SK-N-SH (cell line): ENCODE data around the gene LRRC49. TPM values are rescaled to one million over a fixed set of nuclear protein-coding genes. Genes with fewer than 3 reads are reported as not detected.

Experiments
- CTCF ChIA-PET: fragments of 300-600, 350-600 bp; formaldehyde crosslinking; extraction: SDS; loops from one replicate; lab custom pipeline; 2021; lab: Yijun Ruan, JAX
- POLR2A ChIA-PET: fragments of 350-600 bp; sonication (Branson Sonifier 250); formaldehyde crosslinking; extraction: SDS; loops from one replicate; lab custom pipeline; 2020; ENCODE audit warnings: antibody characterized with exemption, inconsistent platforms; lab: Yijun Ruan, JAX
- DNase-seq: peaks from one replicate; pipeline ENCODE4 v3.0.0; 2012
- H2AFZ ChIP-seq: fragments of 200-600 bp; sonication (generic); 2 replicates; pipeline ENCODE4 v1.8.1; 2016; ENCODE audit warnings: antibody characterized with exemption, mild to moderate bottlenecking, low read depth
- H3F3A ChIP-seq: fragments of 200-600 bp; sonication (generic); replicated peaks from 2 replicates; pipeline ENCODE3; 2016; ENCODE audit warnings: antibody characterized with exemption, mild to moderate bottlenecking; ENCODE audit not compliant: insufficient read depth
- H3K27ac ChIP-seq, 2 experiments: fragments of 200-500 bp in 1 of 2; fragments of 200-600 bp in 1 of 2; sonication (Bioruptor generic) in 1 of 2; sonication (generic), shearing (Covaris generic) in 1 of 2; 2 replicates each; pipeline versions ENCODE4 v1.5.1 to v1.6.1; 2014 to 2016; ENCODE audit warnings: low read depth in 2 of 2, inconsistent platforms in 1 of 2, low read length in 1 of 2, mild to moderate bottlenecking in 1 of 2, mixed read lengths in 1 of 2
- H3K27me3 ChIP-seq: fragments of 200-600 bp; sonication (generic), shearing (Covaris generic); 2 replicates; pipeline ENCODE4 v1.6.1; 2016; ENCODE audit warnings: mixed run types; ENCODE audit not compliant: insufficient read depth
- H3K36me3 ChIP-seq, 2 experiments: fragments of 200-500 bp in 1 of 2; fragments of 200-600 bp in 1 of 2; sonication (Bioruptor generic) in 1 of 2; sonication (generic) in 1 of 2; replicated peaks in 1 of 2; 2 replicates each; pipeline versions ENCODE3 to v1.5.1; 2014 to 2016; ENCODE audit warnings: low read length in 1 of 2, mild to moderate bottlenecking in 1 of 2; ENCODE audit not compliant: insufficient read depth in 2 of 2, control insufficient read depth in 1 of 2
- H3K4me1 ChIP-seq, 2 experiments: fragments of 200-500 bp in 1 of 2; fragments of 200-600 bp in 1 of 2; sonication (Bioruptor generic) in 1 of 2; sonication (generic), shearing (Covaris generic) in 1 of 2; 2 replicates each; pipeline versions ENCODE4 v1.5.1 to v1.6.1; 2014 to 2016; ENCODE audit warnings: low read depth in 1 of 2, low read length in 1 of 2, mixed run types in 1 of 2; ENCODE audit not compliant: insufficient read depth in 2 of 2, control insufficient read depth in 1 of 2
- H3K4me2 ChIP-seq: fragments of 200-600 bp; sonication (generic), shearing (Covaris generic); 2 replicates; pipeline ENCODE4 v1.6.1; 2017; ENCODE audit warnings: mixed run types
- H3K4me3 ChIP-seq, 2 experiments: fragments of 200-500 bp in 1 of 2; fragments of 200-600 bp in 1 of 2; sonication (Bioruptor generic) in 1 of 2; sonication (generic), shearing (Covaris generic) in 1 of 2; 2 replicates each; pipeline versions ENCODE4 v1.5.1 to v1.8.1; 2014 to 2016; ENCODE audit warnings: low read depth in 2 of 2, inconsistent platforms in 1 of 2, low read length in 1 of 2, mild to moderate bottlenecking in 1 of 2, mixed read lengths in 1 of 2, moderate library complexity in 1 of 2
- H3K79me2 ChIP-seq: fragments of 200-600 bp; sonication (generic); 2 replicates; pipeline ENCODE4 v1.8.1; 2017; ENCODE audit warnings: mild to moderate bottlenecking; ENCODE audit not compliant: insufficient read depth
- H3K9ac ChIP-seq: fragments of 200-600 bp; sonication (generic); 2 replicates; pipeline ENCODE4 v1.6.1; 2017; ENCODE audit warnings: mixed run types
- H3K9me2 ChIP-seq: fragments of 200-600 bp; sonication (generic); 2 replicates; pipeline ENCODE4 v1.6.1; 2017; ENCODE audit warnings: mixed run types
- H3K9me3 ChIP-seq: fragments of 200-600 bp; sonication (generic); 2 replicates; pipeline ENCODE4 v1.6.1; 2017; ENCODE audit warnings: mixed run types, mild to moderate bottlenecking, moderate library complexity
- H4K20me1 ChIP-seq: fragments of 200-600 bp; sonication (generic); 2 replicates; pipeline ENCODE4 v1.6.1; 2017; ENCODE audit warnings: mild to moderate bottlenecking, mixed run types; ENCODE audit not compliant: insufficient read depth
- CTCF ChIP-seq: fragments of 200-600 bp; sonication (generic); IDR thresholded peaks from 2 replicates; pipeline ENCODE4 v1.6.1; 2017; ENCODE audit warnings: antibody characterized with exemption, mild to moderate bottlenecking, moderate library complexity
- ELF1 ChIP-seq: IDR thresholded peaks from 2 replicates; pipeline ENCODE4 v1.4.0; 2012
- EP300 ChIP-seq, 2 experiments: IDR thresholded peaks; 2 replicates each; pipeline versions ENCODE4 v1.4.0 to v1.6.1; 2012; ENCODE audit warnings: borderline replicate concordance in 1 of 2, low read depth in 1 of 2, low read length in 1 of 2
- FOSL2 ChIP-seq: IDR thresholded peaks from 2 replicates; pipeline ENCODE4 v1.4.0; 2012; ENCODE audit warnings: low read depth, mild to moderate bottlenecking, moderate library complexity, borderline replicate concordance
- GATA2 ChIP-seq: sonication (generic); formaldehyde crosslinking; IDR thresholded peaks from 2 replicates; pipeline ENCODE4 v1.5.0; 2020; ENCODE audit warnings: mild to moderate bottlenecking, missing genetic modification reagents
- IRF3 ChIP-seq: fragments of 150-350 bp; IDR thresholded peaks from 2 replicates; pipeline ENCODE4 v1.6.1; 2016; ENCODE audit warnings: mild to moderate bottlenecking, low read depth, low read length
- JUND ChIP-seq: IDR thresholded peaks from 2 replicates; pipeline ENCODE4 v1.4.0; 2012
- MXI1 ChIP-seq: IDR thresholded peaks from 2 replicates; pipeline ENCODE4 v1.6.1; 2012; ENCODE audit warnings: mild to moderate bottlenecking, low read depth, low read length, improper control_type of control experiment
- RAD21 ChIP-seq: IDR thresholded peaks from 2 replicates; pipeline ENCODE4 v1.6.1; 2012; ENCODE audit warnings: mild to moderate bottlenecking, low read length
- TCF12 ChIP-seq: IDR thresholded peaks from 2 replicates; pipeline ENCODE4 v1.4.0; 2012
- WGBS: methylation state at CpG from one replicate; pipeline ENCODE4 v1.1.6; 2017; ENCODE audit warnings: low lambda C conversion rate; 5-methylcytosine and 5-hydroxymethylcytosine counted together
- polyA plus RNA-seq, 3 experiments: library from polyadenylated mRNA; depleted of rRNA; stranded (reverse); fragments of >200 nt; gene quantifications; 2 replicates each; pipeline ENCODE4 v1.2.3, GENCODE V29; 2012

Gene LRRC49
- polyA plus RNA-seq, 1 of the 3 experiments (the other 2 are of a cell fraction): 7.2 TPM

GRCh38 chr15:70974004-70974832 lies 81.6 kb downstream of the LRRC49 start:
- H3F3A ChIP-seq: peaks cover 9% of the 10 kb centered on the region
- no peaks in the 10 kb centered on the region for H3K9me3 ChIP-seq
- peaks cover 0 to 8% of the 10 kb centered on the region in 2 experiments; a peak in 2 of 4 replicates for H3K4me1 ChIP-seq
- no peak overlapping the region for H3K4me2 ChIP-seq
- no peak for DNase-seq
- no peaks in the 10 kb centered on the region for H4K20me1 ChIP-seq
- TF ChIP-seq ELF1 (no peak), CTCF (peak; percentile 65), GATA2 (no peak), IRF3 (no peak), RAD21 (peak; percentile 61), MXI1 (no peak)
- peak overlapping the region; percentile 19 to 23; a peak in 1 of 4 replicates for H3K27ac ChIP-seq
- POLR2A ChIA-PET: no interaction called here
- H2AFZ ChIP-seq: no peak overlapping the region
- WGBS: 47% methylated on average over 5 of the region's 5 CpGs
- no peaks in the 10 kb centered on the region for H3K79me2 ChIP-seq
- H3K4me3 ChIP-seq: no peak overlapping the region
- H3K9ac ChIP-seq: no peak overlapping the region
- CTCF ChIA-PET: interaction anchor here (0.6 kb wide), 1 partner anchor 466 kb away, joined by 3 read pairs; no protein-coding TSS in a partner anchor
- H3K36me3 ChIP-seq: peaks cover 0 to 3% of the 10 kb centered on the region in 2 experiments
- H3K9me2 ChIP-seq: no peaks in the 10 kb centered on the region
- H3K27me3 ChIP-seq: no peaks in the 10 kb centered on the region

GRCh38 chr15:70976851-70977250 lies 84.2 kb downstream of the LRRC49 start:
- CTCF ChIA-PET: interaction anchor here (0.7 to 1.5 kb wide), 2 partner anchors 17 to 120 kb away, joined by 3 to 5 read pairs; no protein-coding TSS in a partner anchor
- WGBS: 28% methylated on average over 2 of the region's 2 CpGs
- H2AFZ ChIP-seq: peak overlapping the region; percentile 30

More at GRCh38 chr15:70976851-70977250, 84.2 kb downstream of the LRRC49 start:
- Histone ChIP-seq H3K27ac (peak overlapping the region in 1 of 2 experiments; percentile 64; a peak in 3 of 4 replicates), H3K9me2 (no peaks in the 10 kb centered on the region), H3K9me3 (no peaks in the 10 kb centered on the region), H3K79me2 (no peaks in the 10 kb centered on the region), H3K9ac (peak overlapping the region; percentile 49; the same call in 1 of the 2 replicates), H3K36me3 (peaks cover 2 to 4% of the 10 kb centered on the region in 2 experiments), H3K4me3 (no peak overlapping the region), H3F3A (peaks cover 9% of the 10 kb centered on the region), H3K4me2 (no peak overlapping the region), H4K20me1 (no peaks in the 10 kb centered on the region), H3K4me1 (peaks cover 0 to 8% of the 10 kb centered on the region in 2 experiments; a peak in 2 of 4 replicates), H3K27me3 (no peaks in the 10 kb centered on the region)
- TF ChIP-seq JUND: peak; percentile 69
- TF ChIP-seq CTCF: no peak
- TF ChIP-seq FOSL2: peak; percentile 71
- peak in 1 of 2 experiments; percentile 31; a peak in 1 of 4 replicates for TF ChIP-seq EP300 (IDR thresholded peaks at IDR 0.05; ENCODE audit: borderline replicate concordance in 1 of 2, low read depth in 1 of 2, low read length in 1 of 2)
- TF ChIP-seq TCF12: peak; percentile 56
- no peak for DNase-seq
- POLR2A ChIA-PET: no interaction called here
